Mammary epithelial cell (primary cell): ENCODE results near the gene SLC7A5.

Experiments used
- EZH2 ChIP-seq: IDR thresholded peaks from 2 replicates; pipeline ENCODE4 v1.6.1; 2012; ENCODE audit warnings: low read length, inconsistent platforms, borderline replicate concordance
- TF ChIP-seq, protein P1 (sequence below), 2 donors: IDR thresholded peaks in 1 of 2; conservative IDR thresholded peaks in 1 of 2; 2 replicates each; pipeline ENCODE4 v1.5.1; 2011 to 2012; ENCODE audit warnings: inconsistent platforms in 2 of 2, low read length in 2 of 2, mild to moderate bottlenecking in 2 of 2, control low read depth in 1 of 2, low read depth in 1 of 2; ENCODE audit not compliant: insufficient read depth in 1 of 2; ENCODE audit errors: extremely low read depth in 1 of 2

GRCh38 chr16:87917503-87917902 lies 48.2 kb upstream of the SLC7A5 start:
- TF ChIP-seq, protein P1, sequence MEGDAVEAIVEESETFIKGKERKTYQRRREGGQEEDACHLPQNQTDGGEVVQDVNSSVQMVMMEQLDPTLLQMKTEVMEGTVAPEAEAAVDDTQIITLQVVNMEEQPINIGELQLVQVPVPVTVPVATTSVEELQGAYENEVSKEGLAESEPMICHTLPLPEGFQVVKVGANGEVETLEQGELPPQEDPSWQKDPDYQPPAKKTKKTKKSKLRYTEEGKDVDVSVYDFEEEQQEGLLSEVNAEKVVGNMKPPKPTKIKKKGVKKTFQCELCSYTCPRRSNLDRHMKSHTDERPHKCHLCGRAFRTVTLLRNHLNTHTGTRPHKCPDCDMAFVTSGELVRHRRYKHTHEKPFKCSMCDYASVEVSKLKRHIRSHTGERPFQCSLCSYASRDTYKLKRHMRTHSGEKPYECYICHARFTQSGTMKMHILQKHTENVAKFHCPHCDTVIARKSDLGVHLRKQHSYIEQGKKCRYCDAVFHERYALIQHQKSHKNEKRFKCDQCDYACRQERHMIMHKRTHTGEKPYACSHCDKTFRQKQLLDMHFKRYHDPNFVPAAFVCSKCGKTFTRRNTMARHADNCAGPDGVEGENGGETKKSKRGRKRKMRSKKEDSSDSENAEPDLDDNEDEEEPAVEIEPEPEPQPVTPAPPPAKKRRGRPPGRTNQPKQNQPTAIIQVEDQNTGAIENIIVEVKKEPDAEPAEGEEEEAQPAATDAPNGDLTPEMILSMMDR (conservative IDR thresholded peaks at IDR 0.05 in 1 of 2, IDR thresholded peaks at IDR 0.05 in 1 of 2; ENCODE audit: extremely low read depth in 1 of 2, insufficient read depth in 1 of 2, low read depth in 1 of 2, low read length in 2 of 2): no peak
- TF ChIP-seq EZH2: no peak
